IPS DF 6.9 (cell line): ENCODE measurements around the gene OCIAD2.

ENCODE experiments used
- DNase-seq: peaks from one replicate; pipeline ENCODE4 v3.0.0-alpha.2; 2013; ENCODE audit warnings: low read depth, low spot score
- H3K27ac ChIP-seq: one replicate; pipeline ENCODE4 v1.5.1; 2013; ENCODE audit warnings: low read length, control low read depth
- H3K27me3 ChIP-seq: 2 replicates; pipeline ENCODE4 v1.6.1; 2013; ENCODE audit warnings: mild to moderate bottlenecking, low read length; ENCODE audit not compliant: control insufficient read depth, insufficient read depth
- H3K36me3 ChIP-seq: 2 replicates; pipeline ENCODE4 v1.6.1; 2013; ENCODE audit warnings: low read length; ENCODE audit not compliant: control insufficient read depth, insufficient read depth
- H3K4me1 ChIP-seq: 2 replicates; pipeline ENCODE4 v1.6.1; 2013; ENCODE audit warnings: low read length; ENCODE audit not compliant: control insufficient read depth, insufficient read depth
- H3K4me3 ChIP-seq: 2 replicates; pipeline ENCODE4 v1.5.1; 2013; ENCODE audit warnings: mild to moderate bottlenecking, low read length
- H3K9me3 ChIP-seq: 2 replicates; pipeline ENCODE4 v1.6.1; 2013; ENCODE audit warnings: low read length, inconsistent platforms; ENCODE audit not compliant: control insufficient read depth, insufficient read depth
- WGBS: extraction: QIAGEN DNeasy Blood & Tissue Kit; methylation state at CpG from one replicate; pipeline ENCODE4 v1.1.7; 2013; ENCODE audit warnings: mixed read lengths, missing lambda C conversion rate; ENCODE audit not compliant: insufficient read length, insufficient coverage; 5-methylcytosine and 5-hydroxymethylcytosine counted together

The OCIAD2 gene, protein sequence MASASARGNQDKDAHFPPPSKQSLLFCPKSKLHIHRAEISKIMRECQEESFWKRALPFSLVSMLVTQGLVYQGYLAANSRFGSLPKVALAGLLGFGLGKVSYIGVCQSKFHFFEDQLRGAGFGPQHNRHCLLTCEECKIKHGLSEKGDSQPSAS

DNA sequence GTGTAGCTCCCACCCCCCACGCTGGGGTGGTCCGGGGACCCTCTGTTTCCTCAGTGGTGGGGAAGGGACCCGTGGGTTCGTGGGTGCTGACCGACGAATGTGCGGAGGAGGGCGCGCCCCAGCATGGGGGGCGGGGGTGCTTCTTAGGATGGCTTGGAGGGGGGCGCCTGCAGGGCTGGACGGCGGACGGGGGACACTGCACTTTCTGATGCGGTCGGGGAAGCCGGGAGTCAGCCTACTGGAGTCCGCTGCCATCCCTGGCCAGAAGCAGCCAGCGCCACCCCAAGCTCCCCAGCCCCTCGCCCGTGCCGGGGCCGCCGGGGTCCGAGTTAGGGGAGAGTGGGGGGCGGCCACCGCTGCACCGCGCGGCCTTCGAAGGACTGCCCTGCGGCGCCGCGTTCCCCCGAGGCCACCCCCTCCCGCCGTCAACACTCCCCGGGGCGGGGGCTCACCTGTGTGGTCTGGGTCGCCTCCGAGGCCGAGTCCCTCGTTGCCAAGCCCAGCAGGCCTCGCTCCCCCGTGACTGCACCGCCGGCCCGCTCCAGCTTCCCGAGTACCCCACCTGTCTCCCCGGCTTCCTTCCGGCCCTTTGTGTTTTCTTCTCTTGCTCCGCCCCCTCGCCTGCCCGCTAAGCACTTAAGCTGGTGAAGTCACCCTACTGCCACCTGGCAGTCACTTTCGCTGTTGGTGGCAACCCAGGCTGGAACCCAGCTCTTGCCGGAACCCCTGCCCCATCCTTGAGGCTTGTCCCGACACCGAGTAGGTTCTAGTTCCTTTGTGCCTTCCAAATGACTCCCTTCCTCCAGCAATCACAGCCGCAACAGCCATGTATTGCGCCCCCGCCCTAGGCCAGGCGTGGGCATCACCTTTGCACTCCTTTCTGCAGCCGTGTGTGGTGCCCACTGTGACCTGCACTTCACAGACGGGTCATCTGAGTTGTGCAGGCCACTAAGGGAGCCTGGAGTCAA, at the start of gene OCIAD2:
OCIAD2 (minus strand) TSS at position 569 of the 968 bp plus-strand sequence. CDS start 2,225 bp downstream, outside the sequence.
- WGBS: no CpG with 5 or more reads among the region's 65 CpGs
- Histone ChIP-seq H3K27me3 (no peaks in the 10 kb centered on the region), H3K4me1 (peaks cover 5% of the 10 kb centered on the region), H3K4me3 (peak within 1 kb of the TSS; percentile 77), H3K27ac (no peak within 1 kb of the TSS), H3K36me3 (no peaks in the 10 kb centered on the region), H3K9me3 (no peaks in the 10 kb centered on the region)
- DNase-seq: peak; percentile 57

DNA sequence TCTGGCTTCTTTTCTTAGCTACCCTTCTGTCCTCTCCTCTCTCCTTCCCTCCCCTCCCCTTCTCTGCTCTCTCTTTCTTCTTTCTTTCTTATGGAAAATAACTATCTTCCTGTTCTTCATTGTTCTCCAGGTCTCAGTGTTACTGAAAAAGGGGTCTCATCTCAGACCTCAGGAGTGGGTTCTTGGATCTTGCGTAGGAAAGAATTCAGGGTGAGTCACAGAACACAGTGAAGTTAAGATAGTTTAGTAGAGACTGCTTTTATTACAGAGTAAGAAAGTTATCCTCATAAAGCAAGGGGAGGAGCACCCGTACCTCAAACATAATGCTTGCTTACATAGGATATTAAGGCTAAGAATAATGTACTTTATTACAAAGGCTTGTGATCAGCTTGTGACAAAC, 47.7 kb upstream of the OCIAD2 start:
- no peaks in the 10 kb centered on the region for H3K36me3 ChIP-seq
- WGBS: no CpG with 5 or more reads among the region's 2 CpGs
- no peak overlapping the region for H3K27ac ChIP-seq
- H3K4me1 ChIP-seq: no peaks in the 10 kb centered on the region
- no peaks in the 10 kb centered on the region for H3K9me3 ChIP-seq
- H3K27me3 ChIP-seq: no peaks in the 10 kb centered on the region
- no peak for DNase-seq
- H3K4me3 ChIP-seq: no peak overlapping the region

DNA sequence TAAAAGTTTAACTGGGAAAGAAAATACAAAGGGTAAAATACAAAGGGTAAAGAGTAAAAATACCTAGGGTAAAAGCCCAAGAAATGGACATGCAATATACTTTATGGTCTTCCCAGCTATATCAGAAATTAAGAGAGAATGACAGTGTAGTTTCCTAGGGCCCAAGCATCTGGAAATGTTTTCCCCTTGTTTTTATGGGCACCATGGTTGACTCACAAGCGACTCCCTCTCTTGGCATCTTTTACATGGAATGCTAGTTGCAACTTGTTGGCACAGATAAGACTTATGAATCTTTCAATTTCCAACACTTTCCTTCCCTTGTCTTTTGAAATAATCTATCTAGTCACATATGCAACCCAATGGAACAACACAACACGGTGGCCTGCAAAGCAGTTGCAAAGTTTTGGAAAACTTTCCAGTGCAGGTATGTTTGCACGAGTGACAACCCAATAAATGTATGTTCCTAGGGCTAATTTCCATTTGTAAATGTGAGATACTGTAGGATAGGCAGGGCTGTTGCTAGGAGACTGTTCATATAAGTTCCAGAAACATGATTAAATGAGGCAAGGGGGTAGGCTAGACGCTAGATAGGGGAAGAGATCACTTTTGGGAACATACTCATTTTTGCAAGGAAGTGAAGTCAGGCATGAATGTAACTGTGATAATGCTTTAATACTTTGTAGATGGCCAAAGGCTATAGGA, 43.1 kb upstream of the OCIAD2 start:
- H3K27ac ChIP-seq: no peak overlapping the region
- no CpG with 5 or more reads among the region's 4 CpGs for WGBS
- 0 out of 2 replicates have a peak, but pooled peaks cover 2% of the 10 kb centered on the region for H3K4me1 ChIP-seq
- no peaks in the 10 kb centered on the region for H3K27me3 ChIP-seq
- no peaks in the 10 kb centered on the region for H3K36me3 ChIP-seq
- no peak overlapping the region for H3K4me3 ChIP-seq
- no peak for DNase-seq
- H3K9me3 ChIP-seq: no peaks in the 10 kb centered on the region

DNA sequence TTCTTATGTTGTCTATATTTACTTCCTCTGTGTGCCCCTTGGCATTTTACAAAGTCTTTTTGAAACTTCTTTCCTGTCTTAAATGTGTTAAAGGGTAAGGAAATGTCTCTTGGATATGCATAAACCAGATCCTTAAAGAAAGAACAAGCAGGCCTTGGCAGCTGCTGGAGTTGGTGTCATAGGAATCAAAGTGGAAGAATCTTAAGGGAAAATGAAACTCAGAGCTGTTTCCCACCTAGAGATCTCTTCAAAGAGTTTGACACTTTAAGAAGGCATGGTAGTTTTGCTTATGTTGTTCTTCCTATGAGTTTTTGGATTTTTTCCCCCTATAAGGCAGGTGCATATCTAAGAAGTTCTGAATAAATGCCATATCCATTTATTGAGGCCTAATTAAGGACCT, 42.5 kb upstream of the OCIAD2 start:
- Histone ChIP-seq H3K27me3 (no peaks in the 10 kb centered on the region), H3K9me3 (no peaks in the 10 kb centered on the region), H3K4me1 (0 out of 2 replicates have a peak, but pooled peaks cover 2% of the 10 kb centered on the region), H3K27ac (no peak overlapping the region), H3K36me3 (no peaks in the 10 kb centered on the region), H3K4me3 (no peak overlapping the region)
- DNase-seq: no peak

DNA sequence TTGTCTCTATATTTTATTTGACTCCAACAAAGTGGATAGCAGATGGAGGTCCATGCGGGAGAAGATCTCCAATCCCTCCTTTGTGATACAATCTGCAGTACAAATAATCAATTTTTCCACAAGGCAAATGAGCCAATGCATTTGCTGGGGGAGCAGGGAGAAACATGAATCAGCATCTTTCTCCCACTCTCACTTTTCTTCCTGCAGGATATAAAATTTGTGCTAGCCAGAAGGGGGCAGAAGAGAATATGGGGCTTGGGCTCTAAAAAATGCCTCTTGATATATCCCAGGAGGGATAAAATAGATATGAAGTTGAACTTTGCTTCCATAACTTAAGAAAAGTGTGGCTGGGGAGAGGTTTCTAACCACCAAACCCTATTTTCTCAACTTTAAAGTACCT, 41.2 kb upstream of the OCIAD2 start:
- Histone ChIP-seq H3K27me3 (no peaks in the 10 kb centered on the region), H3K27ac (no peak overlapping the region), H3K9me3 (no peaks in the 10 kb centered on the region), H3K36me3 (no peaks in the 10 kb centered on the region), H3K4me3 (no peak overlapping the region), H3K4me1 (0 out of 2 replicates have a peak, but pooled peaks cover 2% of the 10 kb centered on the region)
- DNase-seq: no peak
- whole genome bisulfite sequencing: no CpG with 5 or more reads among the region's 1 CpG

DNA sequence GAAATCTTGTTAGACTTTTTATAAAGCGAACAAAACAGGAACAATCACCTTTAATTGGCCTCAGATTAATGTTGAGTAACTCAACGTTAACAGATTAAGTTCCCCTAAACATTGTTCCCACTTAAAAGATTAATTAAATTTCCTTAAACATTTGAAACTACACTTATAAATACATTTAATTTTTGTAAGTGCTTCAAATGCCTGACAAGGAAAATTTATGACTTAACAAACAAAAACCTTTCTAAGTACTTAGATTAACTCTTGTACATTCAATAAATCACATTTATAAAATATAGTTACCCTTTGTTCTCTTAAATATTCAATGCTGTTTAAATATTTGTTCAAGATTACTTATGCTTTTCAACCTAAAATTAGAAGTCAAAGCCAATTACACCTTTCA, 39.4 kb upstream of the OCIAD2 start:
- H3K9me3 ChIP-seq: no peaks in the 10 kb centered on the region
- DNase-seq: no peak
- H3K4me1 ChIP-seq: 0 out of 2 replicates have a peak, but pooled peaks cover 2% of the 10 kb centered on the region
- no peaks in the 10 kb centered on the region for H3K27me3 ChIP-seq
- H3K27ac ChIP-seq: no peak overlapping the region
- H3K36me3 ChIP-seq: no peaks in the 10 kb centered on the region
- H3K4me3 ChIP-seq: no peak overlapping the region
- WGBS: no CpG with 5 or more reads among the region's 2 CpGs

DNA sequence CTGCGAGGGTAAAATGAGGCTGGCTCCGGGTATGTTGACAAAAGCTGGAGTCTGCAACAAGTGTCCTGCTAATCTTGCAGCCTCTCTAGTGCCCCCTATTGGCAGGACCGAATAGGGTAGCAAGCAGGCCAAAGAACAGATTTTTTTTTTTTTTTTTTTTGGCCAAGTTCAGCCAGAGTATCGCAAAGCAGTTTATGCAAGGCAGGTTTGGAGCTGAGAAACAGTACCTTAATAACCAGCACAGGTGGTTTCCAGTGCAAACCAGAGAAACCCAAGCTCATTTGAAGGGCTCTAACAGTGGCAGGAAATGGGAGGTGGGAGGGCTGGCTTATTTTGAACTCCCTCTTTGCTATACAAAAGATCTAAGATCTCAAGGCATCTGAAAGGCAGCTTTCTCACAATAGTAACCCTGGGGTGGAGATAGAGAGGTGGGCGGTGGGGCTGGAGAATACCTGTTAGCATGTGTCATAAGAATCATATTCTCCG, 38.2 kb upstream of the OCIAD2 start:
- Histone ChIP-seq H3K27me3 (no peaks in the 10 kb centered on the region), H3K4me1 (0 out of 2 replicates have a peak, but pooled peaks cover 2% of the 10 kb centered on the region), H3K4me3 (no peak overlapping the region), H3K27ac (no peak overlapping the region), H3K36me3 (no peaks in the 10 kb centered on the region), H3K9me3 (no peaks in the 10 kb centered on the region)
- WGBS: no CpG with 5 or more reads among the region's 6 CpGs
- DNase-seq: no peak

DNA sequence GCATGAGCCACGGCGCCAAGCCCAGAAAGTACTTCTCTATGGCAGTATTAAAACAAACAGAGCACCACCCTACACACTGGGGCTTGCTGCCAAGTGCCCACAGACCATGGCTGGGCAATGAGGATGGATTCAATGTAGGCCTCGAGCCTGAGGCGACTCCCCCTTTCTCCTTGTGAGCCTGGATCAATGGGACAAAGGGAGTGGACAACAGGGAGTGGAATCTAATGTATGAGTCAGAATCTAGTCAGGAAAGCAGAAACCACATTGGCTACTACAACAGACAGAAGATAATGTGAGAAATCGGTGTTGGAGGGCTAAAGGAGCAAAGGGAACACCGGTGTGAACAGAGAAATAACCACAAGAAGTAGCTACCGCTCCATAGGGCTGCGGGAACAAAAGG, 37.7 kb upstream of the OCIAD2 start:
- no CpG with 5 or more reads among the region's 8 CpGs for WGBS
- H3K9me3 ChIP-seq: no peaks in the 10 kb centered on the region
- no peaks in the 10 kb centered on the region for H3K27me3 ChIP-seq
- no peak overlapping the region for H3K27ac ChIP-seq
- H3K4me3 ChIP-seq: no peak overlapping the region
- no peak for DNase-seq
- 0 out of 2 replicates have a peak, but pooled peaks cover 2% of the 10 kb centered on the region for H3K4me1 ChIP-seq
- H3K36me3 ChIP-seq: no peaks in the 10 kb centered on the region

DNA sequence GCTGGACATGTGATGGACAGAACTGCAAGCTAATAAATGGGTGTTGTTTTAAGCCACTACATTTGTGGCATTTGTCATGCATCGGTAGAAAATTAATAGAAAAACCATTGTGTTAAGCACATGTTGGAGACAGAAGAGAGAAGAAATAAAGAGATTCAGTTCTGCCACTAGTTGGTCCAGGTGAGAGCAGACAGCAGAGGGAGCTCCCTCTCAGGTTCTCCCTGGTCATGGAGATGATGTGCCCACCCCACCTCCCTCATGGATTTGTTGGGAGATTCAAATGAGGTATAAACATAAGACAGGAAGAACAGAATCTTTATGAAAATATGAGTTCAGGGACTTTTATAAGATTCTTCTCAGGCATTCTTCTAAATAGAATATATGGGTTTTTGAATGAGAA, 36.8 kb upstream of the OCIAD2 start:
- H3K27ac ChIP-seq: no peak overlapping the region
- no peaks in the 10 kb centered on the region for H3K9me3 ChIP-seq
- H3K4me3 ChIP-seq: no peak overlapping the region
- H3K36me3 ChIP-seq: no peaks in the 10 kb centered on the region
- DNase-seq: no peak
- no peaks in the 10 kb centered on the region for H3K4me1 ChIP-seq
- no peaks in the 10 kb centered on the region for H3K27me3 ChIP-seq
- no CpG with 5 or more reads among the region's 1 CpG for WGBS

DNA sequence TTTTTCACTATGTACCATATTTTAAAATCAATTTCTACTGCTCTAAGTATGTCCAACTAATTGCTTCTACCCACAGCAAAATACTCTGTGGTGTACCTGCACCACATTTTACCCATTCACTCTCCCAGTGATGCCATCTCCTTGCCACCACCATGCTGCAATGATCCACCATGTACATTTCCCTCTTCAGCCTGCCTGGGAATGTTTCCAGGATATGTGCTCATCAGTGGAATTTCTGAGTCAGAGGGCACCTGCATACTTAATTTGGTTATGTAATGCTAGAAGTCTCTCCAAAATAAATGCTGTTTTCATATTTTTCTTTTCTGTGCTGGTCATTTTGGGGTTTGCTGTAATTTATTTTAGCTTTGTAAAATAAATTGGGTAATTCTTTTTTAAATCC, 33.2 kb upstream of the OCIAD2 start:
- no peak overlapping the region for H3K4me3 ChIP-seq
- H3K36me3 ChIP-seq: no peaks in the 10 kb centered on the region
- H3K27me3 ChIP-seq: no peaks in the 10 kb centered on the region
- no peaks in the 10 kb centered on the region for H3K4me1 ChIP-seq
- no peak for DNase-seq
- no peak overlapping the region for H3K27ac ChIP-seq
- H3K9me3 ChIP-seq: no peaks in the 10 kb centered on the region
